Stimulated activated CD8-positive, alpha-beta memory T cell treated with anti-CD3 and anti-CD28 coated beads, Interleukin-4, amount 100 ng/mL, for 48 hours (primary cell): Measurements from ENCODE around the gene FCRL6.

ENCODE experiments used
- DNase-seq: peaks from one replicate; pipeline ENCODE4 v3.0.0-alpha.2; 2020

FCRL6 gene

GRCh38 chr1:159802111-159802510 lies at the start of gene FCRL6:
FCRL6 (plus strand) TSS chr1:159802360; CDS start chr1:159802425, 65 bp downstream.
- DNase-seq: no peak

- no peak for DNase-seq
These were observed 48.8 kb upstream of the FCRL6 start for GRCh38 chr1:159753386-159753785.

GRCh38 chr1:159755451-159756007 lies 46.6 kb upstream of the FCRL6 start:
- no peak for DNase-seq

- DNase-seq: no peak
These were observed 45.8 kb upstream of the FCRL6 start for GRCh38 chr1:159756397-159756796.

- no peak for DNase-seq
These were observed 38.5 kb upstream of the FCRL6 start for GRCh38 chr1:159763686-159764085.

- DNase-seq: no peak
These were observed 36.4 kb upstream of the FCRL6 start for GRCh38 chr1:159765806-159766205.

- no peak for DNase-seq
These were observed 30.8 kb upstream of the FCRL6 start for GRCh38 chr1:159771127-159771895.

- DNase-seq: no peak
These were observed 27.7 kb upstream of the FCRL6 start for GRCh38 chr1:159774465-159774864.

GRCh38 chr1:159775716-159776115 lies 26.4 kb upstream of the FCRL6 start:
- DNase-seq: no peak

GRCh38 chr1:159778266-159778665 lies 23.9 kb upstream of the FCRL6 start:
- DNase-seq: no peak

GRCh38 chr1:159779403-159779851 lies 22.7 kb upstream of the FCRL6 start:
- no peak for DNase-seq

- DNase-seq: peak; percentile 96
These were observed 21.3 kb upstream of the FCRL6 start, which contains the start of gene DUSP23 for GRCh38 chr1:159780583-159781582. DUSP23 (plus strand) TSS chr1:159780962; CDS start chr1:159781101, 139 bp downstream.

GRCh38 chr1:159781992-159782391 lies 20.2 kb upstream of the FCRL6 start:
- DNase-seq: no peak

- DNase-seq: no peak
These were observed 18.4 kb upstream of the FCRL6 start for GRCh38 chr1:159783724-159784123.

GRCh38 chr1:159786465-159786864 lies 15.7 kb upstream of the FCRL6 start:
- DNase-seq: no peak

GRCh38 chr1:159786966-159787365 lies 15.2 kb upstream of the FCRL6 start:
- no peak for DNase-seq

- no peak for DNase-seq
These were observed 11.8 kb upstream of the FCRL6 start for GRCh38 chr1:159790237-159790917.

- DNase-seq: no peak
These were observed 11.1 kb upstream of the FCRL6 start for GRCh38 chr1:159791031-159791430.

GRCh38 chr1:159791461-159791860 lies 10.7 kb upstream of the FCRL6 start:
- no peak for DNase-seq

GRCh38 chr1:159795534-159795933 lies 6.6 kb upstream of the FCRL6 start:
- no peak for DNase-seq

GRCh38 chr1:159798893-159799292 lies 3.3 kb upstream of the FCRL6 start:
- DNase-seq: peak; percentile 54

GRCh38 chr1:159799446-159799985 lies 2.6 kb upstream of the FCRL6 start:
- DNase-seq: no peak
